CD4-positive, CD25-positive, alpha-beta regulatory T cell (primary cell): ENCODE data around the gene PLA2G12B. TPM values are rescaled to one million over a fixed set of nuclear protein-coding genes. Genes with fewer than 3 reads are reported as not detected.
"Not testable (repeated sequence)": the region's sequence is repeated elsewhere in the genome, so short reads cannot be mapped to it uniquely, and the experiment has no call there.

Source experiments
- ATAC-seq, 2 donors: fragments of 150-1000 bp; cut with Tn5 transposase; one replicate each; pipeline ENCODE4 v1.10.0; 2021; ENCODE audit warnings: low read depth in 2 of 2, moderate number of reproducible peaks in 2 of 2, moderate library complexity in 1 of 2
- DNase-seq, 3 donors: peaks; one replicate each; pipeline versions ENCODE4 v3.0.0 to v3.0.0-alpha.2; 2012 to 2022; ENCODE audit warnings: mixed read lengths in 1 of 3
- H3K27ac ChIP-seq: one replicate; pipeline ENCODE4 v1.7.0; 2013; ENCODE audit warnings: mild to moderate bottlenecking, low read length; ENCODE audit not compliant: insufficient read depth, poor library complexity, severe bottlenecking
- H3K27me3 ChIP-seq: one replicate; pipeline ENCODE4 v1.7.0; 2013; ENCODE audit warnings: low read length; ENCODE audit not compliant: control insufficient read depth, insufficient read depth
- H3K36me3 ChIP-seq: one replicate; pipeline ENCODE4 v1.7.0; 2013; ENCODE audit warnings: mild to moderate bottlenecking, low read length, moderate library complexity; ENCODE audit not compliant: control insufficient read depth, insufficient read depth
- H3K4me1 ChIP-seq: 2 replicates; pipeline ENCODE4 v1.7.0; 2013; ENCODE audit warnings: mild to moderate bottlenecking, low read length; ENCODE audit not compliant: insufficient read depth, control insufficient read depth, poor library complexity, severe bottlenecking
- H3K4me3 ChIP-seq: one replicate; pipeline ENCODE4 v1.7.0; 2013; ENCODE audit warnings: low read depth, mild to moderate bottlenecking, low read length, moderate library complexity
- H3K9me3 ChIP-seq, 2 experiments: 1 replicate in 1 of 2; 2 replicates in 1 of 2; pipeline ENCODE4 v1.7.0; 2013; ENCODE audit warnings: low read length in 2 of 2, mild to moderate bottlenecking in 1 of 2, moderate library complexity in 1 of 2; ENCODE audit not compliant: control insufficient read depth in 2 of 2
- H3K27ac Mint-ChIP-seq, 3 donors: one replicate each; pipeline ENCODE4 v1.8.0; 2020 to 2022; ENCODE audit warnings: mild to moderate bottlenecking in 3 of 3, mixed read lengths in 3 of 3, moderate library complexity in 2 of 3
- H3K27me3 Mint-ChIP-seq: one replicate; pipeline ENCODE4 v1.8.0; 2022; ENCODE audit warnings: mild to moderate bottlenecking, mixed read lengths
- H3K36me3 Mint-ChIP-seq: one replicate; pipeline ENCODE4 v1.8.0; 2020; ENCODE audit warnings: mixed read lengths
- H3K4me1 Mint-ChIP-seq, 4 donors: one replicate each; pipeline ENCODE4 v1.8.0; 2020 to 2022; ENCODE audit warnings: mixed read lengths in 4 of 4, mild to moderate bottlenecking in 1 of 4
- H3K4me3 Mint-ChIP-seq, 4 donors: one replicate each; pipeline ENCODE4 v1.8.0; 2020 to 2022; ENCODE audit warnings: mild to moderate bottlenecking in 4 of 4, mixed read lengths in 4 of 4, moderate library complexity in 3 of 4
- H3K9me3 Mint-ChIP-seq, 7 donors: one replicate each; pipeline ENCODE4 v1.8.0; 2020 to 2022; ENCODE audit warnings: mixed read lengths in 7 of 7, mild to moderate bottlenecking in 3 of 7, moderate library complexity in 2 of 7
- polyA plus RNA-seq, 4 donors: library from polyadenylated mRNA; unstranded; fragments of 300-500 nt; fragmentation: Illumina TruSeq; gene quantifications; one replicate each; pipeline ENCODE4 v1.2.3, GENCODE V29; 2021
- total RNA-seq: library from RNA; stranded (reverse); gene quantifications from one replicate; pipeline ENCODE4 v1.2.3, GENCODE V29; 2022

The PLA2G12B gene
- total and polyA plus RNA-seq, 5 donors from 2014 or later, result not detected

- H3K4me1 Mint-ChIP-seq, result no peaks in the 10 kb centered on the region
- H3K36me3 Mint-ChIP-seq, result peaks cover 14% of the 10 kb centered on the region
- no peak for DNase-seq
- Histone ChIP-seq H3K27me3 (peaks cover 4% of the 10 kb centered on the region), H3K27ac (no peak overlapping the region), H3K9me3 (peaks cover 0 to 4% of the 10 kb centered on the region in 2 experiments), H3K4me1 (no peaks in the 10 kb centered on the region), H3K36me3 (no peaks in the 10 kb centered on the region), H3K4me3 (no peak overlapping the region)
- H3K4me3 Mint-ChIP-seq, result no peak overlapping the region
- ATAC-seq, result no peak
- H3K27ac Mint-ChIP-seq, result no peak overlapping the region
- peaks cover 39% of the 10 kb centered on the region for H3K27me3 Mint-ChIP-seq
- H3K9me3 Mint-ChIP-seq, result peaks cover 0 to 20% (median 7%) of the 10 kb centered on the region in 7 donors
Observed at GRCh38 chr10:72918352-72918751, 36.3 kb downstream of the PLA2G12B start.

DNA sequence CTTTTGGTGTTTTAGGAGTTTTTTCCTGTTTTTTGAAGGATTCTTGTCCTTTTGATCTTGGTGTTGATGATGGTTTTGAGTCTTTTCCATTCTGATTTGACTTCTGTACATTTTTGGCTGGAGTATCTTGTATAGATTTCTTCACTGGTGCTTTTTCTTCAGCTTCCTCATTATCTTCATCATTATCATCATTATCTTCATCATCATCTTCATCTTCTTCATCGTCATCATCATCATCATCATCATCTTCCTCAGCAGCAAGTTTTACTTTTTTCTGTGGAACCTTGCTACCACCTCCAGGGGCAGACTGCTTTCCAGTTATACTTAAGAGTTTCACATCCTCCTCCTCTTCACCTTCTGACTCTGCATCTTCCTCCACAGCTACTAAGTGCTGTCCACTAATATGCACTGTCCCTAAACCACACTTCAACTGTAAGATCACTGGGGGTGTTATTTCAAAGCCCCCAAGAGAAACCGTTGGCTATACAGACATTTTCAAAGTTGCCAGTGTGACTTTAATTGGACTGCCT, 36.7 kb downstream of the PLA2G12B start:
- not testable (repeated sequence) for H3K9me3 ChIP-seq, H3K4me1 Mint-ChIP-seq, ATAC-seq, H3K27ac ChIP-seq, H3K36me3 ChIP-seq, DNase-seq, H3K27me3 ChIP-seq, H3K27ac Mint-ChIP-seq, H3K4me3 ChIP-seq, H3K4me1 ChIP-seq, H3K4me3 Mint-ChIP-seq
- peaks cover 42% of the 10 kb centered on the region for H3K27me3 Mint-ChIP-seq
- H3K9me3 Mint-ChIP-seq, result peaks cover 0 to 20% (median 7%) of the 10 kb centered on the region in 7 donors
- H3K36me3 Mint-ChIP-seq, result peaks cover 14% of the 10 kb centered on the region

GRCh38 chr10:72917201-72917600, 37.4 kb downstream of the PLA2G12B start:
- peaks cover 0 to 17% (median 5%) of the 10 kb centered on the region in 7 donors for H3K9me3 Mint-ChIP-seq
- peaks cover 11% of the 10 kb centered on the region for H3K36me3 Mint-ChIP-seq
- not testable (repeated sequence) for H3K4me1 Mint-ChIP-seq, H3K27ac Mint-ChIP-seq, H3K4me3 Mint-ChIP-seq, H3K27ac ChIP-seq, ATAC-seq, H3K27me3 ChIP-seq, H3K4me1 ChIP-seq, DNase-seq, H3K36me3 ChIP-seq, H3K9me3 ChIP-seq, H3K4me3 ChIP-seq
- peaks cover 43% of the 10 kb centered on the region for H3K27me3 Mint-ChIP-seq

DNA sequence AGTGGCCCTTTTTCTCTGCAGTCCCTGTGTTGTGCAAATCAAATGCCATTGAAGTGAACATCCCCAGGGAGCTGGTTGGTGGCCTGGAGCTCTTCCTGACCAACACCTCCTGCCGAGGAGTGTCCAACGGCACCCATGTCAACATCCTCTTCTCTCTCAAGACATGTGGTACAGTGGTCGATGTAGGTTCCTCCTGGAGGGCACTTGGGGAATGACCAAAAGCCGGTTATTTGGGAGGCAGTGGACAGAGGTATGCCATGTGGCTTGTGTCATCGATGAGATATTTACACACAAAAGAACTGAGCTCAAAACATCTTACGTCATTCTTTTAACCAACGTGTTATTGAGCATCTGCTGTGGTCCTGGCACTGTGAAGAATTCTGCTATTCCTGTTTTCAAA, 41.3 kb downstream of the PLA2G12B start:
- H3K36me3 Mint-ChIP-seq, result no peaks in the 10 kb centered on the region

GRCh38 chr10:72912736-72913135, 41.9 kb downstream of the PLA2G12B start:
- peaks cover 3% of the 10 kb centered on the region for H3K27me3 ChIP-seq
- no peaks in the 10 kb centered on the region for H3K36me3 Mint-ChIP-seq
- no peaks in the 10 kb centered on the region for H3K4me1 ChIP-seq
- H3K4me3 Mint-ChIP-seq, result no peak overlapping the region
- H3K4me1 Mint-ChIP-seq, result no peaks in the 10 kb centered on the region
- H3K9me3 Mint-ChIP-seq, result peaks cover 0 to 3% (median 0%) of the 10 kb centered on the region in 7 donors
- no peak overlapping the region for H3K27ac Mint-ChIP-seq
- no peaks in the 10 kb centered on the region for H3K9me3 ChIP-seq
- DNase-seq, result no peak
- no peaks in the 10 kb centered on the region for H3K36me3 ChIP-seq
- peaks cover 22% of the 10 kb centered on the region for H3K27me3 Mint-ChIP-seq
- ATAC-seq, result no peak
- no peak overlapping the region for H3K4me3 ChIP-seq
- H3K27ac ChIP-seq, result no peak overlapping the region

More for the DNA sequence above, 41.3 kb downstream of the PLA2G12B start:
- no peak for DNase-seq
- Histone ChIP-seq H3K27ac (no peak overlapping the region), H3K27me3 (peaks cover 3% of the 10 kb centered on the region), H3K4me1 (no peaks in the 10 kb centered on the region), H3K9me3 (no peaks in the 10 kb centered on the region), H3K36me3 (no peaks in the 10 kb centered on the region), H3K4me3 (no peak overlapping the region)
- H3K9me3 Mint-ChIP-seq, result peaks cover 0 to 5% (median 0%) of the 10 kb centered on the region in 7 donors
- H3K27me3 Mint-ChIP-seq, result peaks cover 22% of the 10 kb centered on the region
- H3K4me3 Mint-ChIP-seq, result no peak overlapping the region
- ATAC-seq, result no peak
- no peaks in the 10 kb centered on the region for H3K4me1 Mint-ChIP-seq
- no peak overlapping the region for H3K27ac Mint-ChIP-seq

- no peaks in the 10 kb centered on the region for H3K36me3 ChIP-seq
Observed at GRCh38 chr10:72911758-72912157, 42.8 kb downstream of the PLA2G12B start.

DNA sequence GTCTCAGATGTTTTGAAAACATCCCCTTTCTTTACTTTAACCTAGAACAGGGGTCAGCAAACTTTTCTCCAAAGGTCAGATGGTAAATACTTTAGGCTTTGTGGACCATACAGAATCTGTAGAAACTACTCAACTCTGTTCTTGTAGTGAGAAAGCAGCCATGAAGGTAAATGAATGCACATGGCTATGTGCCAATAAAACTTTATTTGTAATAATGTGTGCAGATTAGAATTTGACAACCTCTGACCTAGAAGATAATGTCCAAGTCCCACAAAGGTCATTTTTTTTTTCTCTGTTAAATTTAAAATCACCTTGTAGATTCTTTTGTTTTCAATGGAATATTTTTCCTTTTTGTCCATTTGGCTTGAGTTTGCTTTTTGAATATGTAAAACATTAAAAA, 43.9 kb downstream of the PLA2G12B start:
- H3K4me3 Mint-ChIP-seq, result no peak overlapping the region
- peaks cover 30% of the 10 kb centered on the region for H3K27me3 Mint-ChIP-seq
- peaks cover 1% of the 10 kb centered on the region for H3K27me3 ChIP-seq
- H3K4me3 ChIP-seq, result no peak overlapping the region
- no peaks in the 10 kb centered on the region for H3K36me3 Mint-ChIP-seq
- no peaks in the 10 kb centered on the region for H3K4me1 ChIP-seq
- no peaks in the 10 kb centered on the region for H3K4me1 Mint-ChIP-seq
- no peaks in the 10 kb centered on the region for H3K36me3 ChIP-seq
- DNase-seq (no peak), ATAC-seq (no peak)
- peaks cover 0 to 2% (median 0%) of the 10 kb centered on the region in 7 donors for H3K9me3 Mint-ChIP-seq
- H3K27ac ChIP-seq, result no peak overlapping the region
- no peaks in the 10 kb centered on the region for H3K9me3 ChIP-seq
- H3K27ac Mint-ChIP-seq, result no peak overlapping the region

More at GRCh38 chr10:72911758-72912157, 42.8 kb downstream of the PLA2G12B start:
- Mint-ChIP-seq H3K27ac (no peak overlapping the region), H3K4me3 (no peak overlapping the region), H3K36me3 (no peaks in the 10 kb centered on the region), H3K4me1 (no peaks in the 10 kb centered on the region), H3K27me3 (peaks cover 29% of the 10 kb centered on the region), H3K9me3 (peaks cover 0 to 2% (median 0%) of the 10 kb centered on the region in 7 donors)
- DNase-seq (no peak), ATAC-seq (no peak)
- H3K9me3 ChIP-seq, result no peaks in the 10 kb centered on the region
- no peaks in the 10 kb centered on the region for H3K4me1 ChIP-seq
- H3K27me3 ChIP-seq, result peaks cover 3% of the 10 kb centered on the region
- no peak overlapping the region for H3K27ac ChIP-seq
- H3K4me3 ChIP-seq, result no peak overlapping the region

DNA sequence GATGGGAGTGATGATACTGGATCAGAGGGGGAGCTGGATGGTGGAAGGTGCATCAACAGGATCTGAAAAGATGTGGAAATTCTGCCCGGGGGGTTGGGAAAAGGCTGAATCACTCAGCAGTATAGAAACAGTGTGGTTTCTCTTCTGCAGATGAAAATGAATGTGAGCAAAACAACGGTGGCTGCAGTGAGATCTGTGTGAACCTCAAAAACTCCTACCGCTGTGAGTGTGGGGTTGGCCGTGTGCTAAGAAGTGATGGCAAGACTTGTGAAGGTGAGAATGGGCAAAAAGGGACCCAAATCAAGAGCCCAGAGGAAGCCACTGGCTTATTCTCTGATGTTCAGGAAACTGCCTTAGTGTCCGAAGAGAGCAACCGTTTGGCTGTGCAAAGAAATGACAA, 48.2 kb downstream of the PLA2G12B start:
- Histone ChIP-seq H3K4me1 (no peaks in the 10 kb centered on the region), H3K27ac (no peak overlapping the region), H3K36me3 (no peaks in the 10 kb centered on the region), H3K9me3 (no peaks in the 10 kb centered on the region), H3K4me3 (no peak overlapping the region), H3K27me3 (no peaks in the 10 kb centered on the region)
- no peaks in the 10 kb centered on the region for H3K36me3 Mint-ChIP-seq
- no peak overlapping the region for H3K4me3 Mint-ChIP-seq
- H3K27me3 Mint-ChIP-seq, result peaks cover 22% of the 10 kb centered on the region
- peaks cover 0 to 2% (median 0%) of the 10 kb centered on the region in 7 donors for H3K9me3 Mint-ChIP-seq
- no peak for ATAC-seq
- no peaks in the 10 kb centered on the region for H3K4me1 Mint-ChIP-seq
- DNase-seq, result no peak
- no peak overlapping the region for H3K27ac Mint-ChIP-seq
